ENCODE measurements around the gene VPS13D.

VPS13D gene, protein sequence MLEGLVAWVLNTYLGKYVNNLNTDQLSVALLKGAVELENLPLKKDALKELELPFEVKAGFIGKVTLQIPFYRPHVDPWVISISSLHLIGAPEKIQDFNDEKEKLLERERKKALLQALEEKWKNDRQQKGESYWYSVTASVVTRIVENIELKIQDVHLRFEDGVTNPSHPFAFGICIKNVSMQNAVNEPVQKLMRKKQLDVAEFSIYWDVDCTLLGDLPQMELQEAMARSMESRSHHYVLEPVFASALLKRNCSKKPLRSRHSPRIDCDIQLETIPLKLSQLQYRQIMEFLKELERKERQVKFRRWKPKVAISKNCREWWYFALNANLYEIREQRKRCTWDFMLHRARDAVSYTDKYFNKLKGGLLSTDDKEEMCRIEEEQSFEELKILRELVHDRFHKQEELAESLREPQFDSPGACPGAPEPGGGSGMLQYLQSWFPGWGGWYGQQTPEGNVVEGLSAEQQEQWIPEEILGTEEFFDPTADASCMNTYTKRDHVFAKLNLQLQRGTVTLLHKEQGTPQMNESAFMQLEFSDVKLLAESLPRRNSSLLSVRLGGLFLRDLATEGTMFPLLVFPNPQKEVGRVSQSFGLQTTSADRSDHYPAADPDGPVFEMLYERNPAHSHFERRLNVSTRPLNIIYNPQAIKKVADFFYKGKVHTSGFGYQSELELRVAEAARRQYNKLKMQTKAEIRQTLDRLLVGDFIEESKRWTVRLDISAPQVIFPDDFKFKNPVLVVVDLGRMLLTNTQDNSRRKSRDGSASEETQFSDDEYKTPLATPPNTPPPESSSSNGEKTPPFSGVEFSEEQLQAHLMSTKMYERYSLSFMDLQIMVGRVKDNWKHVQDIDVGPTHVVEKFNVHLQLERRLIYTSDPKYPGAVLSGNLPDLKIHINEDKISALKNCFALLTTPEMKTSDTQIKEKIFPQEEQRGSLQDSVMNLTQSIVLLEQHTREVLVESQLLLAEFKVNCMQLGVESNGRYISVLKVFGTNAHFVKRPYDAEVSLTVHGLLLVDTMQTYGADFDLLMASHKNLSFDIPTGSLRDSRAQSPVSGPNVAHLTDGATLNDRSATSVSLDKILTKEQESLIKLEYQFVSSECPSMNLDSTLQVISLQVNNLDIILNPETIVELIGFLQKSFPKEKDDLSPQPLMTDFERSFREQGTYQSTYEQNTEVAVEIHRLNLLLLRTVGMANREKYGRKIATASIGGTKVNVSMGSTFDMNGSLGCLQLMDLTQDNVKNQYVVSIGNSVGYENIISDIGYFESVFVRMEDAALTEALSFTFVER (N-terminal part only)

DNA sequence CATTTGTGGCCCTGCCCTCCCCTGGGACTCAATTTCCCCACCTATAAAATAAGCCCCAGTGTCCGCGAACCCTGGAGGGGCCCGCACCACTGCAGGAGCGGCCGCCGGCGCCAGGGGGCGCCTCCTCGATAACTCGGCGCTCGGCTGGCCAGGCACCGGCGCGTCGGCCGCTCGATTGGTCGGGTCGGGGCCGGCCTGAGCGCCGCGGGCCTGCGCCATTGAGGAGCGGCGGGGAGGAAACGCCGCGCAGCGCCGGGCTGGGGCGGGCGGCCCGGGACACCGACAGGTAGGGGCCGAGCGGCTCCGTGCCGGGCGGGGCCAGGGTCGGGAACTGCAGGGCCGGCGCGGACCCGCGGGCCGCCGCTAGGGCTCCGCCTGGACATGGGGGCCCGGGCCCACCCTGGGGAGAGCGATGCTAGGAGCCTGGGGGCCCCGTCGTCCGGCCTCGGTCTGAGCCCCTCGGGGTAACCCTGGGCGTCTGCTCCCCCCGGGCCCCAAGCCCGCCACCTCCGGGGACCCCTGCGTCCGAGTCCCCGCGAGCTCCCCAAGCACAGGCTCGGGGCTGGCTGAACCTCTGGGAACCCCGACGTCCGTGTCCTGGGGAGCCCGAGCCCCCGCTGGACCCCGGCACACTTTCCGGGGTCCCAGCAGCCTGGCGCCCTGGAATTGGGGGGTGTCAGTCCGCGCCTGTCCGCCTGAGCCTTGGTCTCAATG, at the start of gene VPS13D:
Gene VPS13D, plus strand, starts transcription at position 196 of the 714 bp plus-strand sequence. CDS start 4,237 bp downstream, outside the sequence.
- FAIRE-seq, result no peak

DNA sequence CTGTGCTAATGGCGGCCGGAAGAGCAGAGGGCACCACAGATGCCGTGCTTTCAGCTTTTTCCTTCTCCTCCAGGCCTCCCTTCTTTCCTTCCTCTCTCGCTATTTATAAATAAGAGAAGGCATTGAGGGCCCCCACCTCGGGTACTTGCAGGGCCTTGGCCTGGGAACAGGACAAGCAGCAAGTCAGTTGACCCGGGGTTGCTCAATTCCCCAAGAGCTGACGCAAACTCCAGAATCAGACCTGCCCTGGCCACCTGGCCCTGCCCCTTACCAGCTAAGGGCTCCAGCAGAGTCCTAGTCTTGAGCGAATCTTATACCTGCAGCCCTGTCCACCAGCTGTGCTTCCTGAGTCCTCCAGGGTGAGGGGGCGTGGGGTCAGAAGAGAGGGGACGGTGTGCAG, 49.5 kb upstream of the VPS13D start:
- FAIRE-seq, result no peak

DNA sequence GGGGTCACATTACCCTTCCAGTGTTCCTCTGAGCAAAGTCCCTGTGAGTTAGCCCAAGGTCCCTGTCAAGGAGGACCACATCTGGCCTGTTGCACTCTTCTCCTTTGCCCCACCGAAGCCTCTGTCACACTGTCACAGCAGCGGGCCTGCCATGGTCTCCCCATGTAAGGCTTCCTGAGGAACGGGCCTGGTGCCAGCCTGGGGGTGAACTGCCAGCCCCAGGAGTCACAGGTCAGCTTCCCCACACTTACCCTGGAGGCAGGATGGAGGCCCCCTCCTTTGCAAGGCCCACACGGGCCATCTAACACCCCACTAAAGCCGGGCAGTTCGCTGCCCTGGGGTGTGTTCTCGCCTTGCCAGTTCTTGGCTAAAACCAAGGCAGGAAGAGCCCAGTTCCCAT, 48.9 kb upstream of the VPS13D start:
- FAIRE-seq, result no peak

DNA sequence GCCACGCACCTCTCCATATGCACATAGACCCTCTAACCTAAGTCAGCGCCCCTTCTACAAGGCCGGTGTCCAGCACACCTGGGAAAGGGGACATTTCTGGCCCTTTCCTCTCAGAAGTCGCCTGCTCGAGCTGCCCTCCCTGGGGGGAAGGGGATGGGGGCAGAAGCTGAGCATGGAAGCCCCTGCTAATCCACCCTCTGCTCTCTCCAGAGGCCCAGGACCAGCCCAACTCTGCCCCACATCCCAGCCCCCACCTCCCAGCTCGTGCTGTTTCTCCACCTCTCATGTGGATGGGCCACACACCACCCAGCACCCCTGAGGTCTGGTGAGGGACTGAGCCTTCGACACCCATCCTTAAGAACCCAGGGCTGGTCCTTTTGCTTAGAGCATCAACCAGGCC, 48.3 kb upstream of the VPS13D start:
- FAIRE-seq, result no peak

DNA sequence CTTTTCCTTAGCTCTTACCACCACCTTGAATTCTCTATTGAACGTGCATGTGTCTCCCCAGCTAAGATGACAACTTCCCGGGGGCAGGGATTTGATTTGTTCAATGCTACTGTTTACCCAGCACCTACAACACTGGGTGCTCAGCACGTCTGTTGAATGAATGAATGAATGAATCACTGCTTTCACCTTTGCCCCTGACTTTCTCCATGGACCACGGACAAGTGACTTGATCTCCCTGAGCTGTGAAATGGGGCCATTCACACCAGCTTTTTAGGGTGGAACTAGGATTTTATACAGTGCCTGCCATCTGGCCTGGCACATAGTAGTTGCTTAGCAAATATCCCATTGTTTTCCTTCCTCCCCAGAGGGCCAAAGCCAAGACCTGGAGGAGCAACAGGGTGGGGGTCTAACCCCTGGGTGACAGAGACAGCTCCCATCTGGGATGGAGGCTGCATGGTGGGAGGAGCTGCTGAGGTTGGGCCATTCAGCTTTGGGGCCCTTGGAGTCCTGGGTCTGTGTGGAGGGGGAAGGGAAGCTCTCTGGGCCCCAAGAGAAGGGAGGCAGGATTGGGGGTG, 47.3 kb upstream of the VPS13D start:
- no peak for FAIRE-seq

DNA sequence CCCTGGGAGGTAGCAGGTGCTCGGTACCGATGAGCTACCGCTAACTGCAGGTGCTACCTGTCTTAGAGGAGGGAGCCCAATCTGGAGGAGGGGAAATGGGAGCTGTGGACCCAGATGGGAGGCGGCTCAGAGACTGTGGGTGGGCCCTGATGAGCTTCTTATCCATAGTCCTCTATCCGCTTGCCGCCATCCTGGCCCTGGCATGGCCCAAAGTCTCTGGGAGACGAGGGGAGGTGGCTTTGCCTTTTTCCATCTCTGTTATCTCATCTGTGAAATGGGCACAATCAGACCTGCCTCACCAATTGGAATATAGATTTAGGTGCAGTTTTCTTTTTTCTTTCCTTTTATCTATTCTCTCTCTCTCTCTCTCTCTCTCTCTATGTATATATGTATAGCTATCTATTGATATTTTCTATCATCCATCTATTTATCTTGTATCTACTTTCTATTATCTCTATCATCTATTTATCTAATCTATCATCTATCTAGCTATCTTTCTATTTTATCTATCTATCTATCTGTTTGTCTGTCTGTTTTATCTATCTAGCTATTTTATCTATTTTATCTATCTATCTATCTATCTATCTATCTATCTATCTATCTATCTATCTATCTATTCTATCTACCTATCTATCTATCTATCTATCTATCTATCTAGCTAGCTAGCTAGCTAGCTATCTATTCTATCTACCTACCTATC, 46.6 kb upstream of the VPS13D start:
- FAIRE-seq, result no peak

DNA sequence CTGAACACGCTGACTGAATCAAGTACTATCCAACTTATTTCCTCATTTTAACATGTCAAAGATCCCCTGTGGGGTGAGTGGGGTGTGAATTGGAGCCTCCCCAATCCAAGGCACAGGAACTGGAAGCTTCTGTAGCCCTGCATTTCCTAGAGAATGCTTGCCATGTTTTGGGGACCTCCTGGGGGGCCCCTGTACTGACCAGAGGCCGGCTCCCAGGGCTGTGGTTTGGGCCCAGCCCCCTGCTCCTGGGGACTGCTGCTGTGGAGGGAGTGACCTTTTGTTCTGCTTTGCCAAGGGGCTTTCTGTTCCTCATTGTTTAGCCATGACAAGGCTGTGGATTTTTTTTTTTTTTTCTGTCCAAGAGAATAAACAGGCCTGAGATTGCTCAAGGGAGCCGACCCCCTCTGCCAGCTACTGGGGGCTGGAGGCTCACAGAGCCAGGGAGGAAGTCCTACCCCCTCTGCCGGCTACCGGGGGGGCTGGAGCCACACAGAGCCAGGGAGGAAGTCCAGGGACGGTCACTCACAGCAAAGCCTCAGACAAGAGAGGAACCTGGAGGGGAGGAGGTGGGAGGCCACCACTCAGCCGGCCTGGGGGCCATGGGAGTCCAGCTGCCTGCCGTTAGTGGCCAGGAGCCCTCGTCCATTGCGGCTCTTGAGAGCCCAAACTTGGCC, 45.7 kb upstream of the VPS13D start:
- no peak for FAIRE-seq

DNA sequence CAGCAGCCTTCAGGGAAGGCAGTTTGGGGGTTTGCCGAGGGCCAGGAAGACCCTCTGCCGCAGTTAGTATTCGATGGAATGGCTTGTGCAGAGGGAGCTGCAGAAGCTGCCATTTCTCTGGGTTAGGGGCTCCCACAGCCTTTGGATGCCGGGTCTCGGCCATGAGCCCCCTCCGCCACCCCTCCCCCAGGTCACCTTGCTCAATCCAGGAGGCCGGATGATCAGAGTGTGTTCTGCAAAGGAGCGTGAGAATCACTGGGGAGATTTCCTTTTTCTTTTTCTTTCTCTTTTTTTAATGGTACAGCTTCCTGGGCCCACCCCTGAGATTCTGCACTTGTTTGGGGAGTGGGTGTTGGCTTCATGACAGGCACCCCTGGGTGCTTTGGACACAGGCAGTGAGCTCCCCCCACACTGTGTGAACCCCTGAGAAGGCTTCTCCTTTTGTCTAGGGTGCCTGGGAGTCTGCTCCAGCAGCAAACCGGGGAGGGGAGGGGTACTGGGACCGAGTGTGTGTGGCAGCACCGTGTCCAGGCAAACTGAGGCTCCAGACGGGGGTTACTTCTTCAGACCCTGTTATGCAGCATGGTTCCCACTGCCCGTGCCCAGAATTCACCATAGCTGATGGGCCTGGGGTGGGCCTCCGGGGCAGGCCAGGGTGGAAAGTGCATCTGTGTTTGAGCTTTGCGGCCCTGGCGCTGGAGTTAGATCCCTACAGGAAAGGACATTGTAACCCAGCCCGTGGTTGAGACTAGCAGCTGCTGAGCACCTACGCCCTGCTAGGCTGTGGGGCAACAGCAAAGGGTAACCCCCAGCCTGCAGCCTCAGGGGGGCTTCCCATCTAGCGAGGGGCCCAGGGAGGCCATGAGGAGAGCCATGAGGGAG, 44.6 kb upstream of the VPS13D start:
- no peak for FAIRE-seq

DNA sequence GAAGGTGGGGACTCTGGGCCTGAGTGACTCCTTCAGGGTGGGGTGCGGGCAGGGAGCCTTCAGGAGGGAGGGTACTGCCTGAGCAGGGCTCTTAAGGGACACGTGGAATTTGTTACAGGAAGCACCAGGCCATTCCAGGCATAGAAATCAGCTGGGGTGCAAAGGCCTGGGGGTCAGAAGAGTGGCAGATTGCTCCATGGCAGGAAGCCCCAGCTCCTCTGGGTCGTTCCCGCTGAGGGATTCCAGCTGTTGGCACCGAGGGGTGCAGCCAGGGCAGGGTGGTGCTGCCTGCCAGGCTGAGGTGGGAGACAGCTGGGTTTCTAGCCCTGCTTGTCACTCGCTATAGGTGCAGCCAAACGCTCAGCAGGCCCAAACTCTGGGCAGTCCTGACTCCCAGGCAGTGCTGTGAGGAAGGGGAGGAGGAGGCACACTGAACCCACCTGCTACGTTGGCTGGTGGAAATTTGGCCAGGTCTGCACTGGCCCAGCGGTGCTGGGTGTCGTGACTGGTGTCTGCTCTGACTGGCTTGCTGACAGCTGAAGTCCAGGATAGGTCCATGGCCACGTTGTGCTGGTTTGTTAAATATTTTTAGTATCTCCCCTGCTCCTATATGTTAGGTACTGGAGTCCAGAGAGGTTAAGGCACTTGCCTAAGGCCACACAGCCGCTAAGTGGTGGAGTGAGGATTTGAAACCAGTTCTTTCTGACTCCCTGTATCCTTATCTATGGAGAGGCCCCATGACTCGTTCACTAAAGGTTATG, 43.7 kb upstream of the VPS13D start:
- FAIRE-seq, result no peak

DNA sequence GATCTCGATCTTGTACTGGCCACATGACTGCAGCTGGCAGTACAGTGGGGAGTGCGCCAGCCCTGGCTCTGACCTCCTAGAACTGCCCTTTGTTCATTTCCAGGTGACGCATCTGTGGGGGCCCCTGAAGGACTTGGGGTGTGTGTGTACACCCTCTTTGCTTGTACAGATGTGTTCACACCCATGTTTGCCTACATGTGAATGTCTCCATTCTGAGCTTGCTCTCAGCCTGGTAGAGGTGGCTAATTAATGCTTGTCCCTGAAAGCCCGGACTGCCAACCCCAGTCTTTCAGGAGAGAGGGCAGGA, 43.2 kb upstream of the VPS13D start:
- no peak for FAIRE-seq

DNA sequence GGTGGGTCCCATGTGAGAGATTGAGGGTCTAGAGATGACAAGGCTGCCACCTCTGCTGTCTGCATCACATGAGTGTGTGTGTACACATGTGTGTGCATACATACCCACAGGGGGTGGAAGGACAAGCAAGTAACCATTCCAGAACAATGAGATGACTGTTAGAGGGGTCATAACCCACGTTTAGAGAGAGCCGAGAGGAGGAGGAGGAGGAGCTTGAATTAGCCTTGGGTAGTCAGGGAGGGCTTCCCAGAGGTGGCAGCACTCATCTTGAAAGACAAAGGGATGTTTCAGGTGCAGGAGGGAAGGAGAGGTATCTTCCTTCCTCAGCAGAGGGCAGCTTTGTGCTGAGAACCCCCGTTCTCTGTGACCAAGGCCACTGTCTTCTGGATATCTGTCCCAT, 41.7 kb upstream of the VPS13D start:
- FAIRE-seq, result no peak

DNA sequence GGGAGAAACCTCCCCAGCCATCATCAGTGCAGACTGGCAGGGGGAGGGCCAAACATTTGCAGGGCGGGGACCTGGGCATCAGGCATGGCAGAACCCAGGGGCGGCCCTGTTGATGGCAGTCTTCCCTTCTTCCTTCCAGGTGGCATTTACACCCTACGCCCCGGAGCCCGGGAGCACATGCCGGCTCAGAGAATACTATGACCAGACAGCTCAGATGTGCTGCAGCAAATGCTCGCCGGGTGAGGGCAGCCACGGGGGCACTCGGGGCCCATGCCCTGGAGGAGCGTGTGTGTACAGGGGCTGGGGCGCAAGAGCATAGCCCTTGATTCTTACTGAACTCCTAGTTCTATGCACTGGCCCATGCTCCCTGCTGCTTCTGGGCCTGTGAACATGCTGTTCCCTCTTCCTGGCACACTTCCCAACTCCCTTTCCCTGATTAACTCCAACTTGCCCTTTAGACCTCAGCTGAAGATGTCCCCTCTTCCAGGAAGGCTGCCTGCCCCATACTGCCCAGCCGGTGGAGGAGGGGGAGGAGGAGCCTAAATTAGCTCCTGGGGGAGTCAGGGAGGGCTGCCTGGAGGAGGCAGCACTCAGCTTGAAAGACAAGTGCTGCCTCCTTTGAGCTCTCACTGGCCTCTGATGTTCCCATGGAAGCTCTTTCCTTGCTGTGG, 41.0 kb upstream of the VPS13D start:
- no peak for FAIRE-seq

DNA sequence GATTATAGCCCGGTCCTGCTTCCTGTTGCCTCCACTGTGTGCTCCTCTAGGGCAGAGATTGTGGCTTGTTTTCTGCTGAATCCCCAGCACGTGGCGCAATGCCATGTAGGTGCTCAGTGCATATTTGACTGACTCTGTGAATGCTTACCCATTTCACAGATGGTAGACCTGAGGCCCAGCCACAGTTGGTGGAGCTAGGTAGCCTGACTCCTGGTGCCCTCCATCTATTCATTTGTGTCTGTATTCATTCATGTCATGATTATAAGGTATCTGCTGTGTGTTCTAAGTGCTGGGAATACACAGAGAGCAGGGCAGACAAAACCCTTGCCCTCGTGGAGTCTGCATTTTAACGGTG, 40.5 kb upstream of the VPS13D start:
- FAIRE-seq, result no peak

DNA sequence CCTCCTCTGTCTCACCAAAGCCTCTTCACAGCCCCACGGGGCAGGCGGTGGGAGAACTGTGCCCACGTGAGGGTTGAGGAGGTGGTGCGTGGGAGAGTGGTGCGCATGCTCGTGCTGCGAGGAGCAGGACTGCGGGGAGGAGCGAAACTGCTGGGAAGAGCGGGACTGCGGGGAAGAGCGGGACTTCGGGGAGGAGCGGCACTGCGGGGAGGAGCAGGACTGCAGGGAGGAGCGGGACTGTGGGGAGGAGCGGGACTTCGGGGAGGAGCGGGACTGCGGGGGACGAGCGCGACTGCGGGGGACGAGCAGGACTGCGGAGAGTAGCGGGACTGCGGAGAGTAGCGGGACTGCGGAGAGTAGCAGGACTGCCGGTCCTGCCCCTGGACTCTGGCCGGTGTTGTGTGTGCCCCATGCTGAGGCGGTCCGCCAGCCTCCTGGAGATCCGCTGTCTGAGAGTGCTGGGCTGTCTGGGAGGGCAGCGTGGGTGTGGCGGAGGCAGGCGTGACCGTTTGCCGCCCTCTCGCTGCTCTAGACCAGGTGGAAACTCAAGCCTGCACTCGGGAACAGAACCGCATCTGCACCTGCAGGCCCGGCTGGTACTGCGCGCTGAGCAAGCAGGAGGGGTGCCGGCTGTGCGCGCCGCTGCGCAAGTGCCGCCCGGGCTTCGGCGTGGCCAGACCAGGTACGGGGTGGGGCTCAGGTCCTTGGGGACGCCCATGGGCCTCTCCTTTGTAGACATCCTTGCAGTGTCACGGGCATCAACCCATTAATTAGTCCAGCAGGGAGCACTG, 38.4 kb upstream of the VPS13D start:
- FAIRE-seq, result no peak

DNA sequence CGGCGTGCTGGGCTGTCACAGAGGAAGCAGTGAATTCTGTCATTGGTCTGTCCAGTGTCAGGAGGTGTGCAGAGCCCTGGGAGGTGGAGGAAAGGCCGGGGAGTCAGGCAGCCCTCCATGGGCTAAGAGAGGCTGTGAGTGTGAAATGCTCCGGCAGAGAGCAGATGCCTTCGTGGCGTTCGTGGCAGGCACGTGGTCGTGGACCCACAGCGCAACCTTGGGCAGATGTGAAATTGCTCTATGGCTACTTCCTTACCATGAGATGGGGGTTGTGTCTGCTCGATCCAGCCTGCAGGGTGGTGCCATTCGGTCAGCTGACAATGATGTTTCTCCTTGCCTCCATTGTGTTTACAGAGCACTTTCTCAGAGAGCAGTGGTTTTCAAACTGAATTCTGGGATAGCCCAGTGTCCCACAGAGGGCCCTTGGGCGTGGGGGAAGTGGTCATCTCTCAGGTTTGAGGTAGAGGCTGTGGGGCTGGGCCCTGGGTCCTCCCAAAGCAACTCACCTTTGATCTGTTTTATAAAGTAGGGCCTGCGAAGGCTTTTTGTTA, 35.1 kb upstream of the VPS13D start:
- no peak for FAIRE-seq

DNA sequence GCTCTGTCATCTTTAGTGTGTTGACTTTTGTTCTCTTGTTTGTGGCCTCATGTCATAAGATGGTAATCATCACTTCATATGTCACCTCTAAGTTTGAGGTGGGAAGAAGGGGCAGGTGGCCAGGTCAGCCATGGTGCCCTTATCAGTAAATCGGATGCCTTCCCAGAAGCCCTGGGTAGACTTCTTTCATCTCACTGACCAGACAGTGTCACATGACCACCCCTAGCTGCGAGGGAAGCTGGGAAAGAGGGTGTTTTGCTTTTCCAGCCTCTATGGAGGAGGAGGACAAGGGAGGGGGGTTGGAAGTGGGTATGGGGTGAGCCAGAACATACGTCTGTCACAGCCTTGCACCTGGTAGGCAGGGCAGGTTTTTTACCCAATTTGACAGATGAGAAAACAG, 34.4 kb upstream of the VPS13D start:
- no peak for FAIRE-seq

DNA sequence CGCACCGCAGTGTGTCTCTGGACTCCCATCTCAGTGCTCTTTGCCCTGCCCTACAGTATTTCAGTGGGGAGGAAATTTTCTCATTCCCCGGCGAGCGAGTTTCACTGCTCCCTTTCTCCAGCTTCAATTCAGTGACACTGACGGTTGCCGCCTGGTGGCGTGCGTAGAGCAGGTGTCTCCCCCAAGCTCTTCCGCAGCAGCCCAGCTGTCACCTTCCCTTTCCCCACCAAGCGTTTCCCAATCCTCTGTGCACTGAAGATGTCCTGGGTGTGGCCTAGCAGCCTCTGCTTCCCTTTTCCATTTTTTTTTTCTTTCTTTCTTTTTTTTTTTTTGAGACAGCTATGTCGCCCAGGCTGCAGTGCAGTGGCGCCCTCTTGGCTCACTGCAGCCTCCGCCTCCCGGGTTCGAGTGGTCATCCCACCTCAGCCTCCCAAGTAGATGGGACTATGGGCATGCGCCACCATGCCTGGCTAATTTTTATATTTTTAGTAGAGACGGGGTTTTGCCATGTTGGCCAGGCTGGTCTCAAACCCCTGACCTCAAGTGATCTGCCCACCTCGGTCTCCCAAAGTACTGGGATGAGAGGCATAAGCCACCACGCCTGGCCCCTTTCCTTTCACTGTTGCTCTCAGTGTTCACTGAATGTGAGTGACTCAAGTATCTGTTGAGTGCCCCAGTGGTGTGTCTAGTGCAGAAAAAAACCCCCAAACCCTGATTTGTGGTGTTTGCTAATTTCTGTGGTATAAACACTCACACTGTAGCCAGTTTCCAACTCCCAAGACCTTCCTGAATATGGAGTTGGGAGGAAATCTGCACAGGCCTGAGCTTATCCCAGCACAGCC, 33.0 kb upstream of the VPS13D start:
- no peak for FAIRE-seq
